HG03457 (cell line): Measurements from ENCODE around the gene VCAM1.
"Not testable (repeated sequence)": the region's sequence is repeated elsewhere in the genome, so short reads cannot be mapped to it uniquely, and the experiment has no call there.

Experiments used
- ATAC-seq: cut with Tn5 transposase; IDR thresholded peaks from one replicate; pipeline ENCODE4 v1.9.1; 2021; ENCODE audit warnings: moderate number of reproducible peaks; ENCODE audit not compliant: unreplicated experiment

VCAM1 gene

GRCh38 chr1:100775483-100775882 lies 55.9 kb downstream of the VCAM1 start:
- no peak for ATAC-seq

- no peak for ATAC-seq
Observed at GRCh38 chr1:100778748-100779147, 59.2 kb downstream of the VCAM1 start.

- ATAC-seq = no peak
Observed at GRCh38 chr1:100780814-100781213, 61.3 kb downstream of the VCAM1 start.

GRCh38 chr1:100781728-100782127 lies 62.2 kb downstream of the VCAM1 start:
- not testable (repeated sequence) for ATAC-seq

- ATAC-seq = no peak
Observed at GRCh38 chr1:100782473-100783039, 63.0 kb downstream of the VCAM1 start.

GRCh38 chr1:100785470-100786052 lies 66.0 kb downstream of the VCAM1 start:
- ATAC-seq = no peak

GRCh38 chr1:100786870-100787269 lies 67.3 kb downstream of the VCAM1 start:
- no peak for ATAC-seq
